ENCODE results near the gene LIMS1. TPM values are rescaled to one million over a fixed set of nuclear protein-coding genes. Genes with fewer than 3 reads are reported as not detected.
"Not testable (repeated sequence)": the region's sequence is repeated elsewhere in the genome, so short reads cannot be mapped to it uniquely, and the experiment has no call there.

Gene LIMS1
- total RNA-seq (94.1 TPM), polyA plus RNA-seq (45.1 TPM)

- H3K36me3 ChIP-seq (ENCODE audit: insufficient read depth), result no peaks in the 10 kb centered on the region
- no peaks in the 10 kb centered on the region for H3K4me1 ChIP-seq (ENCODE audit: insufficient read depth)
- H3K4me3 ChIP-seq (ENCODE audit: low read depth, low read length), result peak within 1 kb of the TSS; percentile 93
- WGBS, result under 1% methylated on average over 78 of the region's 87 CpGs
- DNase-seq (ENCODE audit: extremely low spot score), result peak; percentile 58
- H3K27ac ChIP-seq (ENCODE audit: low read depth), result peak within 1 kb of the TSS; percentile 93
Observed at GRCh38 chr2:108533832-108534583, at the start of gene LIMS1. LIMS1 (plus strand) TSS chr2:108534470; CDS start chr2:108534563, 93 bp downstream.

- 97% methylated on average over 2 of the region's 2 CpGs for WGBS
- no peak for DNase-seq (ENCODE audit: extremely low spot score)
- Histone ChIP-seq H3K27ac (ENCODE audit: low read depth) (no peak overlapping the region), H3K4me3 (ENCODE audit: low read depth, low read length) (no peak overlapping the region), H3K36me3 (ENCODE audit: insufficient read depth) (peaks cover 4% of the 10 kb centered on the region), H3K4me1 (ENCODE audit: insufficient read depth) (no peaks in the 10 kb centered on the region)
Observed at GRCh38 chr2:108485253-108485652, 49.0 kb upstream of the LIMS1 start.

- Histone ChIP-seq H3K27ac (ENCODE audit: low read depth) (no peak overlapping the region), H3K4me3 (ENCODE audit: low read depth, low read length) (no peak overlapping the region), H3K36me3 (ENCODE audit: insufficient read depth) (peaks cover 3% of the 10 kb centered on the region), H3K4me1 (ENCODE audit: insufficient read depth) (no peaks in the 10 kb centered on the region)
- DNase-seq (ENCODE audit: extremely low spot score), result no peak
Observed at GRCh38 chr2:108490506-108491122, 43.7 kb upstream of the LIMS1 start.

GRCh38 chr2:108491848-108492247 lies 42.4 kb upstream of the LIMS1 start:
- Histone ChIP-seq H3K4me3 (ENCODE audit: low read depth, low read length) (no peak overlapping the region), H3K4me1 (ENCODE audit: insufficient read depth) (no peaks in the 10 kb centered on the region), H3K36me3 (ENCODE audit: insufficient read depth) (peaks cover 2% of the 10 kb centered on the region), H3K27ac (ENCODE audit: low read depth) (no peak overlapping the region)
- no peak for DNase-seq (ENCODE audit: extremely low spot score)

GRCh38 chr2:108492364-108492763 lies 41.9 kb upstream of the LIMS1 start:
- H3K4me3 ChIP-seq (ENCODE audit: low read depth, low read length), result no peak overlapping the region
- no peak overlapping the region for H3K27ac ChIP-seq (ENCODE audit: low read depth)
- peaks cover 2% of the 10 kb centered on the region for H3K36me3 ChIP-seq (ENCODE audit: insufficient read depth)
- WGBS, result 86% methylated on average over 4 of the region's 4 CpGs
- no peaks in the 10 kb centered on the region for H3K4me1 ChIP-seq (ENCODE audit: insufficient read depth)
- DNase-seq (ENCODE audit: extremely low spot score), result no peak

GRCh38 chr2:108496167-108496566 lies 38.1 kb upstream of the LIMS1 start:
- not testable (repeated sequence) for DNase-seq (ENCODE audit: extremely low spot score); H3K27ac ChIP-seq (ENCODE audit: low read depth); H3K4me1 ChIP-seq (ENCODE audit: insufficient read depth); H3K4me3 ChIP-seq (ENCODE audit: low read depth, low read length); H3K36me3 ChIP-seq (ENCODE audit: insufficient read depth)
- WGBS, result 86% methylated on average over 1 of the region's 3 CpGs

GRCh38 chr2:108507620-108508019 lies 26.6 kb upstream of the LIMS1 start:
- H3K4me3 ChIP-seq (ENCODE audit: low read depth, low read length); H3K4me1 ChIP-seq (ENCODE audit: insufficient read depth); DNase-seq (ENCODE audit: extremely low spot score); H3K36me3 ChIP-seq (ENCODE audit: insufficient read depth); H3K27ac ChIP-seq (ENCODE audit: low read depth): not testable (repeated sequence)
- 89% methylated on average over 3 of the region's 4 CpGs for WGBS

GRCh38 chr2:108512431-108512830 lies 21.8 kb upstream of the LIMS1 start:
- H3K36me3 ChIP-seq (ENCODE audit: insufficient read depth); H3K27ac ChIP-seq (ENCODE audit: low read depth); H3K4me3 ChIP-seq (ENCODE audit: low read depth, low read length); H3K4me1 ChIP-seq (ENCODE audit: insufficient read depth); DNase-seq (ENCODE audit: extremely low spot score): not testable (repeated sequence)
- 69% methylated on average over 3 of the region's 3 CpGs for WGBS

GRCh38 chr2:108514478-108514877 lies 19.8 kb upstream of the LIMS1 start:
- H3K4me3 ChIP-seq (ENCODE audit: low read depth, low read length); H3K4me1 ChIP-seq (ENCODE audit: insufficient read depth); H3K27ac ChIP-seq (ENCODE audit: low read depth); DNase-seq (ENCODE audit: extremely low spot score); H3K36me3 ChIP-seq (ENCODE audit: insufficient read depth): not testable (repeated sequence)
- WGBS, result 53% methylated on average over 2 of the region's 2 CpGs

GRCh38 chr2:108524688-108525087 lies 9.6 kb upstream of the LIMS1 start:
- not testable (repeated sequence) for H3K4me3 ChIP-seq (ENCODE audit: low read depth, low read length); H3K36me3 ChIP-seq (ENCODE audit: insufficient read depth); DNase-seq (ENCODE audit: extremely low spot score); H3K27ac ChIP-seq (ENCODE audit: low read depth); H3K4me1 ChIP-seq (ENCODE audit: insufficient read depth)
- over 99% methylated on average over 5 of the region's 6 CpGs for WGBS

GRCh38 chr2:108525258-108525657 lies 9.0 kb upstream of the LIMS1 start:
- not testable (repeated sequence) for H3K27ac ChIP-seq (ENCODE audit: low read depth); DNase-seq (ENCODE audit: extremely low spot score); H3K4me3 ChIP-seq (ENCODE audit: low read depth, low read length); H3K36me3 ChIP-seq (ENCODE audit: insufficient read depth); H3K4me1 ChIP-seq (ENCODE audit: insufficient read depth)

GRCh38 chr2:108531674-108532055 lies 2.6 kb upstream of the LIMS1 start:
- Histone ChIP-seq H3K27ac (ENCODE audit: low read depth) (no peak overlapping the region), H3K4me3 (ENCODE audit: low read depth, low read length) (no peak overlapping the region), H3K4me1 (ENCODE audit: insufficient read depth) (no peaks in the 10 kb centered on the region), H3K36me3 (ENCODE audit: insufficient read depth) (no peaks in the 10 kb centered on the region)
- DNase-seq (ENCODE audit: extremely low spot score), result no peak
- WGBS, result 91% methylated on average over 5 of the region's 5 CpGs

- no peaks in the 10 kb centered on the region for H3K4me1 ChIP-seq (ENCODE audit: insufficient read depth)
- peak; percentile 33 for DNase-seq (ENCODE audit: extremely low spot score)
- H3K4me3 ChIP-seq (ENCODE audit: low read depth, low read length), result peak overlapping the region; percentile 93
- H3K36me3 ChIP-seq (ENCODE audit: insufficient read depth), result no peaks in the 10 kb centered on the region
- peak overlapping the region; percentile 68 for H3K27ac ChIP-seq (ENCODE audit: low read depth)
- WGBS, result under 1% methylated on average over 57 of the region's 57 CpGs
Observed at GRCh38 chr2:108534584-108535356, 500 bp downstream of the LIMS1 start.

GRCh38 chr2:108535357-108535631 lies 1.0 kb downstream of the LIMS1 start:
- Histone ChIP-seq H3K27ac (ENCODE audit: low read depth) (no peak overlapping the region), H3K4me1 (ENCODE audit: insufficient read depth) (no peaks in the 10 kb centered on the region), H3K36me3 (ENCODE audit: insufficient read depth) (no peaks in the 10 kb centered on the region), H3K4me3 (ENCODE audit: low read depth, low read length) (peak overlapping the region; percentile 93)
- DNase-seq (ENCODE audit: extremely low spot score), result no peak
- WGBS, result 15% methylated on average over 9 of the region's 9 CpGs

All from urinary bladder (tissue), 4 donors.